ENCODE measurements around the gene SCLY. TPM values are rescaled to one million over a fixed set of nuclear protein-coding genes. Genes with fewer than 3 reads are reported as not detected.

Gene SCLY, protein sequence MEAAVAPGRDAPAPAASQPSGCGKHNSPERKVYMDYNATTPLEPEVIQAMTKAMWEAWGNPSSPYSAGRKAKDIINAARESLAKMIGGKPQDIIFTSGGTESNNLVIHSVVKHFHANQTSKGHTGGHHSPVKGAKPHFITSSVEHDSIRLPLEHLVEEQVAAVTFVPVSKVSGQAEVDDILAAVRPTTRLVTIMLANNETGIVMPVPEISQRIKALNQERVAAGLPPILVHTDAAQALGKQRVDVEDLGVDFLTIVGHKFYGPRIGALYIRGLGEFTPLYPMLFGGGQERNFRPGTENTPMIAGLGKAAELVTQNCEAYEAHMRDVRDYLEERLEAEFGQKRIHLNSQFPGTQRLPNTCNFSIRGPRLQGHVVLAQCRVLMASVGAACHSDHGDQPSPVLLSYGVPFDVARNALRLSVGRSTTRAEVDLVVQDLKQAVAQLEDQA
- 8.7 and 11.1 TPM in 2 replicates for total RNA-seq

DNA sequence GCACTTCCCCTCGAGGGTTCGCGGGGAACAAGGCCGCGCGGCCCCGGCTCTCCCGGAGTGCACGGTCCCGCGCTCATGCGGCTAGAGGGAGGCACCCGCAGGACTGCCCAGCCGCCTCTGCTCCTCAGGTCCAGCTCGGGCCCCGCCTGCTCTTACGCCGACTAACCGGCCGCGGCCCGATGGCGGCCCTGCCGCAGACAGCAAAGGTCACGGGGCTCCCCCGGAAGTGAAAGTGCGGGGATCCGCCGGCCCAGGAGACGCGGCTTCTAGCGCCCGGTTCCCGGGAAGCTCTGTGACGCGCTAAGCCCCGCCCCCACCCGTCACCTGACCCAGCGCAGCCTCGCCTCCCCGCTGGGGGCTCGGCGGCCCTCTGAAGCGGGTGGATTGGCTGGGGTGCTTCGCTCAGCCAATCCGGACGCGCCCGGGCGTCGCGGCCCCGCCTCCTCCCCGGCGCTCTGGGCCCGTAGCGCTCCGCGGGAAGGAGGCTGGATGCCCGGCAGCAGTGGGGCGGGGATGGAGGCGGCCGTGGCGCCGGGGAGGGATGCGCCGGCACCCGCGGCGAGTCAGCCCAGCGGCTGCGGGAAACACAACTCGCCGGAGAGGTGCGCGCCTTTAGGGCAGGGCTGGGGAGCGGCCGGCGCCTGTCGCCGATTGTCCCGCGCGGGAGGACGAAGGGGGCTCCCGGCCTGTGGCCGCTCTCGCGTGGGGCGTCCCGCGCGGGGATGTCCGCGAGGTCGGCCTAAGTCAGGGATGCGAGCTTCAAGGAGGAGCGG lies at the start of gene SCLY:
Gene SCLY, plus strand, starts transcription at position 460 of the 773 bp plus-strand sequence. Its CDS starts 54 bp downstream, at position 514.

GRCh38 chr2:238100049-238100820 lies 39.4 kb downstream of the SCLY start, which contains the start of gene ESPNL:
Gene ESPNL (plus strand): TSS chr2:238100340. CDS start chr2:238100420, 80 bp downstream.

GRCh38 chr2:238138331-238139195 lies 77.8 kb downstream of the SCLY start, which contains the start of gene KLHL30:
Gene KLHL30 (plus strand): TSS chr2:238138668. CDS start chr2:238140755, 2,087 bp downstream.

Other genes with a start within 250 kb of the SCLY start
- gene RAMP1, start 201.4 kb upstream of the SCLY start, total RNA-seq = 10.1 and 10.5 TPM in 2 replicates
- 46.4 and 47.9 TPM in 2 replicates for gene UBE2F, start 94.0 kb upstream of the SCLY start, total RNA-seq
- gene ESPNL, start 39.3 kb downstream of the SCLY start, total RNA-seq = 2.3 and 2.4 TPM in 2 replicates
- 0.46 and 0.57 TPM in 2 replicates for gene KLHL30, start 77.7 kb downstream of the SCLY start, total RNA-seq
- gene ERFE, start 98.0 kb downstream of the SCLY start, total RNA-seq = 1.7 and 7.3 TPM in 2 replicates
- 18.9 and 21.0 TPM in 2 replicates for gene ILKAP, start 142.7 kb downstream of the SCLY start, total RNA-seq
- gene HES6, start 179.0 kb downstream of the SCLY start, total RNA-seq = 0.92 and 4.0 TPM in 2 replicates
- gene PER2, start 227.6 kb downstream of the SCLY start, total RNA-seq = 2.0 and 2.8 TPM in 2 replicates